GM18868 (cell line): ENCODE measurements around the gene MSTO1.
A peak's percentile ranks its signal among the peaks of the same experiment; 100 is the strongest.
"Not testable (repeated sequence)": the region's sequence is repeated elsewhere in the genome, so short reads cannot be mapped to it uniquely, and the experiment has no call there.

Experiments used
- ATAC-seq: cut with Tn5 transposase; IDR thresholded peaks from one replicate; pipeline ENCODE4 v1.9.1; 2021; ENCODE audit warnings: mild to moderate bottlenecking, moderate library complexity; ENCODE audit not compliant: unreplicated experiment

MSTO1 gene

DNA sequence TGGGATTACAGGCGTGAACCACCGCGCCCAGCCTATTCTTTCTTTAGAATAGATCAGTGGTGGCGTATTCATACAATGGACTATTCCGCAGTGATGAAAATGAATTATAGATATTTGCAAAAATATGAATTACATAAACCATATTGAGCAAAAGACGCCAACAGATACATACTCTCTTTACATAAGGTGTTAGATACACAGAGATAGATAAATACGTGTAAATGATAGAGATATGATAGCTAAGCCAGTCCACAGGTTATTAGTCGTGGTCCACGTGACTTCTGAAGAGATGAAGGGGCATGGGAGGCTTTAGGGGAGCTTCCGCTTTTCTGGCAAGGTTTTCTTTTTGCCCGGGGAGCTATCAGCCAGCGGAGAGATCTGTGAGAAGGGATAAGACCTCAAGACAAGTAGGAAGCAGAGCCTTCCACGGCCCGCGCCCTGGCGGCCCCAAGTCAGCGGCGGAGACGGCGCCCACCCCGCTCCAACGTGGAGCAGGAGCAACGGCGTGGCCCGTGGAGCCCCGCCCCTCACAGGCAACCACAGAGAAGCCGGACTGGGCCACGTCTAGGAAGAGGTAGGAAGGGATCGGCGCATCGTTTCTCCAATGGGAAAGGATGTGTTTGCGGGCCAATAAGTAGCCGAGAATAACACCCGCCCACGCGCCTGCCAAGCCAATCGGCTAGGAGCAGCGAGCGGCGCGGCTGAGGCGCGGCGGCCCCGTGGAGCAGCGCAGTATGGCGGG lies at the start of gene MSTO1:
Gene MSTO1, plus strand, starts transcription at position 704 of the 742 bp plus-strand sequence. Its CDS starts 31 bp downstream, at position 735.
- ATAC-seq = peak; percentile 92

DNA sequence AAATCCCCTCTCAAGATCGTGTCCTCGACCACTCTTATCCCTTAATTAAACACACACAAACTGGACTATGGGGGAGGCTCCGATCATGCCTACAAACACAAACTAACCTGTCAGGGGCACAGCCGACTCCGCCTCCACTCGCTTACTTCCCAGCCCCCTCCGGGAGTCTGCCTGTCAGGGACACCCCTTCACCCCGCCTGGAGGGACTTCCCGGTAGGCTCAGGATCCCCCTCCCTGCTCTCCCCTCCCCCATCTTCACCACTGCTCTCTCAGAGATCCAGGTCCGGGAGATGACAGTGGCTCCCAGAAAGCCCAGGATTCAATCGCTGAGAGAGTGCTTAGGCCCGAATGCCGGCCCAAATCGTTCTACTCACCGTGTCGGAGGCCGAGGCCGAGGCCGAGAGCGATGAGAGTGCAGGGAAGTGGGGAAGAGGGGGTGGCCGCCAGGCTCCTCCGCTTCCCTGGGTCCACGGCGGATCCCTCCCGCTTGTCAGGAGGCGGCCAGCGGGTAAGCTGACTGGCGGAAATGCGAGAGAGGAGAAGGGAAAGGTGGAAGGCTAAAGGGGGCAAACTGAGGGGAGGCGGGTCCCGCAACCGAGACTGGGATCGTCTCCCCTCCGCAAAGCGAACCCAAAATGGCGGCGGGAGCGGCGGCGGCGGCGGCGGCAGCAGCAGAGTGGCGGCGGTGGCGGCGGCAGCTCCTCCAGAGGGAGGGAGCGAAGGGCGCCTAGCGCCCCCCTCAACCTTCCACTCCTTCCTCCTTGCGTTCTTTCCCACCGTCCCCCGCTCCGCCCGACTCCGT lies 48.0 kb upstream of the MSTO1 start:
- ATAC-seq = peak; percentile 26

DNA sequence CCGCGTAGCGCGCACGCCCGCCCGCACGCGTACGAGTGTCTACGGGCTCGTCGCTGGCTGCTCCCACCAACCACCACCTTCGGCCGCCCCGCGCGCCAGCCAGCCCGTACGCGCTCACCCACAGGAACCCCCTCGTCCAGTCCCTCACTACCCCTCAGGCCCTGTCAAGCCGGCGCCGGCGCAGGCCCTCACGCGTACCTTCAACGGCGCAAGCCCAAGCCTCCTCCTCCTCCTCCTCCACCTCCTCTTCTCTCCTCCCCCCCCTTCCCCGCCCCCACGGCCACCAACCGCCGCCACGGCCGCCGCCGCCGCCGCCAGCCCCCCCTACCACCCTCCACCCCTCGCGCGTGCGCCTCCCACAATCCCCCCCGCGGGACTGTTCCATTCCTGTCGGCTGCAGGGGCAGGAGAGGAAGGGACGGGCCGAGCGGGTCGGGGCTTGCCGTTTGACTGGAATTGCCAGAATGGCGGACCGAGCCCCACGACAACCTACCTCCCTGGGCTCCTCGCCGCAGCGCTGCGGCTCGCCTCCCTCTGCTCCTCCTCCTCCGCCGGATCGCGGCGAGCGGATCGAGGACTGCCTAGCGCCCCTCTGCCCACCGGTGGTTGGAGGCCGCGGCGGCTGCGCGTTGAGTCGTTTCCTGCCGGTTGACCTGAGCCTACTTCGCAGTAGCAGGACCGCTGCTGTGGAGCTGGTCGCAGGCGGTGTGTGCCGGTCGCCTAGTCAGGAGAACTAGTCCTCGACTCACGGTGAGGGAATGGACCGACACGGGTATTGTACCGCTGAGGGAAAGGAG lies 47.2 kb upstream of the MSTO1 start, which contains the start of gene ASH1L:
Gene ASH1L, minus strand, starts transcription at position 223 of the 796 bp plus-strand sequence. CDS start 41,284 bp downstream, outside the sequence.
- ATAC-seq = peak; percentile 76

DNA sequence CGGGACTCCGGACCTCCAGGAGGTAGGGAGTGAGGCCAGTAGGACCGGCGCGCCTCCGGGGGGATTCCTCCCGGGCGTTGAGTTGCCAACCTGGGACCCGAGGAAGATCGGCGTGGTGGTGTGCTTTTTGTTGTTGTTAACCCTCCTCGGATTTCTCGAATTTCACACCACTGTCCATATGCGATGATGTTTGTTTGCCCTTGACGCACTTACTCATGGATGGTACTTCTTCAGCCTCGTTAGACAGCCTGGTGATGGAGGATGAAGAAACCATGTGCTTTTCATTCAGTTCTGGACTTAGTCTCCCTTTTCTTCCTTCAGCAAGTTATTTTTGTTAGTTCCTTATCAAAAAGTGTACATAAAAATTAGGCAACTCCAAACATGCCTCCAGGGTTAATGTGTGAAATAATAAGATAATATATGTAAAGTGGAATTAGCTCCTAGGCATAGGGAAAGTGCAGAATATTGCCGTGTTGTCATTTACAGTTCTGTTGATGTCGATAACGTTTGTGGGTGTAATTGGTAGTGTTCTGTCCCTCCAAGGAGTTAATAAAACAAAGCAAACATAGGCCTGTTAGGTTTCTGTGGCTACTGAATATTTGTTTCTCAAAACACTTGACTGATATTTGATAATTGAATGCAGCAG lies 46.5 kb upstream of the MSTO1 start:
- not testable (repeated sequence) for ATAC-seq

DNA sequence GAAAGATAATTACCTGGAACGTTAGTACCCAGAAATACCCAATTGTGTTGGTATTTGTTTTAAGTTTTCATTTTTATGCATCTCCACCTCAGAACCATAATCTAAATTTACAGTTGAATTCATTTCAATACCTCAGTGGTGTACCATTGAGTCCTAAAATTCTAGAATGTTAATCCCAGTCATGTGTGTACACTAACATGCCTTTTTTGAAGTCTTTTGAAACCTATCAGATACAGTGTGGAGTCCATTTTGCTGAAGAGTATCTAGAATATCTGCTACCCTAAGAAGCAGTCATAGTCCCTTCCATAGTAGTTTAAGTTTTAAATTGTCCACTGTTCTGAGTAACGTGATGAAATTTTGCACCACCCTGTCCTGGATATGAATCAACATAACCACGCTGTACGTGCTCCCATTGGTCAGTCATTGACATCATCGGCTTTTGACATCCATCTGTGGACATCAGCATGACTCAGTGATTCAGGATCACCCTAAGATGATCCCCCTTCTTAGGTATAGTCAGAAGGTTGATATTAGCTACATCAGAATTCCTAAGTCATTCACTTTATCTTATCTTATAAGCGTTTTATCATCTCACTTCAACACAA lies 39.9 kb upstream of the MSTO1 start:
- no peak for ATAC-seq

DNA sequence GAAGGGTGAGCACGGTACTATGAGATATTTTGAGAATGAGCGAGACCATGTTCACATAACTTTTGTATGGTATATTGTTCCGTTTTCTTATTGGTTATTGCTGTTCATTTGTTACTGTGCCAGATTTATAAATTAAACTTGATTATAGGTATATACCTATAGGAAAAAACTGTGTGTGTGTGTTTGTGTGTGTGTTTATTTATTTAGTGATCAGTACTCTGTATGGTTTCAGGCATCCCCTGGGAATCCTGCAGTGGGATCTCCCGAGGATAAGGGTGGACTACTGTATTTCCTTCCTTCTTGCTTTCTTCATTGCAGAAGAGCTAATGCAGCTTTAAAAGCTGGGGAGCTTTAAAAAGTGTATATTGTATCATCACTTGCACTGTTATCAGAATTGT lies 39.4 kb upstream of the MSTO1 start:
- ATAC-seq = no peak

DNA sequence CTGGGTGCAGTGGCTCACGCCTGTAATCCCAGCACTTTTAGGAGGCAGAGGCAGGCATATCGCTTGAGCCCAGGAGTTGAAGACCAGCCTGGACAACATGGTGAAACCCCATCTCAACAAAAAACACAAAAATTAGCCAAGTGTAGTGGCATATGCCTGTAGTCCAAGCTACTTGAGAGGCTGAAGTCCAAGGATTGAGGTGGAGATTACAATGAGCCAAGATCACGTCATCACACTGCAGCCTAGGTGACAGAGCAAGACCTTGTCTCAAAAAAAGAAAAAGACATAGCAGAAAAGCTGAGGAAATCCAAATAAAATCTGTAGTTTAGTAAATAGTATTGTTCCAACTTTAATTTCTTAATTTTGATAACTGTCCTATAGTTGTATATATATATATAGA lies 35.9 kb upstream of the MSTO1 start:
- no peak for ATAC-seq

DNA sequence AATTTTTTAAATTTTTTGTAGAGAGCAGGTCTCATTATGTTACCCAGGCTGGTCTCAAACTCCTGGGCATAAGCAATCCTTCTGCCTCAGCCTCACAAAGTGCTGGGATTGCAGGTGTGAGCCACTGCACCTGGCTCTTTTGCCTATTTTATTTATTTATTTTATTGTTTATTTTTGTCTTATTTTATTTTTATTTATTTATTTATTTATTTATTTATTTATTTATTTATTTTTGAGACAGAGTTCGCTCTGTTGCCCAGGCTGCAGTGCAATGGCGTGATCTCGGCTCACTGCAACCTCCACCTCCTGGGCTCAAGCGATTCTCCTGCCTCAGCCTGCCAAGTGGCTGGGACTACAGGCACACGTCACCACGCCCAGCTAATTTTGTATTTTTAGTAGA lies 34.4 kb upstream of the MSTO1 start:
- ATAC-seq = not testable (repeated sequence)

DNA sequence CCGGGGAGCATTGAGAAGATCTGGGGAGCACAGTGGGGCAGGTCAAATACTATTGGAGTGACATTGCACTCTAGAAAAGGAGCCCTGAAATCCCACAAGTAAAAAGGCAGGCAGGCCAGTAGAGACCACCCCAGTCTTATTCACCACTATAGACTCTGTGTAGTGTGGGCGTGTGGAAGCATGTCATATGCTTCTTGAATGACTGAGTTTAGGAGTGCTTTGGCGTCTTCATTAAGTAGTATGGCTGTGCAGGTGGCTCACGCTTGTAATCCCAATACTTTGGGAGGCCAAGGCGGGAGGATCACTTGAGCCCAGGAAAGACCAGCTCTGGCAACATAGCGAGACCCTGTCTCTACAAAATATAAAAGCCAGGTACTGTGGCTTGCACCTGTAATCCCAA lies 26.2 kb upstream of the MSTO1 start:
- ATAC-seq = not testable (repeated sequence)

DNA sequence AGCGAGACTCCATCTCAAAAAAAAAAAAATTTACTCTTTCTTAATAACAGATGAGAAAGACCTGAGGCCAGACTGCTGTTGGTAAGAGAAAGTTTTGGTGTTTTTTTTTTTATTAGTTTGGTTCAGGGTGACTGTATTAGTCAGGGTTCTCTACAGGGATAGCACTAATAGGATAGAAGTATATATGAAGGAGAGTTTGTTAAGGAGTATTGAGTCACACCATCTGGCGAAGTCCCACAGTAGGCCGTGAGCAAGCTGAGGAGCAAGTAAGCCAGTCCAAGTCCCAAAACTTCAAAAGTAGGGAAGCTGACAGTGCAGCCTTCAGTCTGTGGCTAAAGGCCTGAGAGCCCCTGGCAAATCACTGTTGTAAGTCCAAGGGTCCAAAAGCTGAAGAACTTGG lies 20.7 kb upstream of the MSTO1 start:
- ATAC-seq = not testable (repeated sequence)

DNA sequence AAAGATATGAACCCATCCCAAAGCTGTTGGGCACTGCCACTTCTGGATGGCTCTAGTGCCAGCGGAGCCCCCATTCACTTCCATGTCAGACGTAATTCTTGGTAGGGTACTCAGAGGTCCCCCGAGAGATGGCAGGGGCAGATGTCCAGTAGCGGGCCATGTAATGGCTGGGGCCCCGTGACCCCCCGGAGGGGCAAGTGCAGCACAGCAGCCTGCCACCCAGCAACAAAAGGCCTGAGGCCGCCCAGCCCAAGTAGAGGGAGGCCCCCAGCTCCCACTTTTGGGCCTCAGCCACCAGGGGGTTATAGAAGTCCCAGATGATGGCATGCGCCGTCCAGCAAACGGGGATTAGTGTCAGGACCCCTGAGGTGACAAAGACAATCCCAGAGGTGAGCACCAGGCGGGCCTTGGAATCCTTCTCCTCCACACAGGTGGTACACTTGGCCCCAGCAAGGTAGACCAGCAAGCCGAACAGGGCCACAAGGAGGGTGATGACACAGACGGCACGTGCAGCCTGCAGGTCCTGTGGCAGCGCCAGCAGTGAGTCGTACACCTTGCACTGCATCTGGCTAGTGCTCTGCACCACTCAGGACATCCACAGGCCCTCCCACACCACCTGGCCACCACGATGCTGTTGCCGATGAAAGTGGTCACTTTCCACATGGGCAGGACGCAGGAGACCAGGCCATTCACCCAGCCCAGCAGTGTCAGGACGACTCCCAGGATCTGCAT lies 19.3 kb upstream of the MSTO1 start:
- not testable (repeated sequence) for ATAC-seq

DNA sequence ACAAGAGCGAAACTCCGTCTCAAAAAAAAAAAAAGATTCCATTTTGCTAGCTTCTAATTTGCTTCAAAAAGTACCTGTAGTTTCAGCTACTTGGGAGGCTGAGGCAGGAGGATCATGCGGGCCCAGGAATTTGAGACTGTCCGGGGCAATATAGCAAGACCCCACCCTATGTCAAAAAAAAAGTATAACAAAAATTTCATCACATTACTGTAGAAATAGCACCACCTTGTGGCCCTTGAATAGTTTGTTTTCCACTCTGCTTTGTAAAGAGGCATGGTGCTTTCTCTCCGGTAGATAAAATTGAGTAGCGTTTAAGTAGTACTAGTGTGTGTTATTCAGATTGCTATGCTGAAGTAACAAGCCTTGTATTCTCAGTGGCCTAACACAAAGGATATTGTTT lies 18.2 kb upstream of the MSTO1 start:
- ATAC-seq = no peak

DNA sequence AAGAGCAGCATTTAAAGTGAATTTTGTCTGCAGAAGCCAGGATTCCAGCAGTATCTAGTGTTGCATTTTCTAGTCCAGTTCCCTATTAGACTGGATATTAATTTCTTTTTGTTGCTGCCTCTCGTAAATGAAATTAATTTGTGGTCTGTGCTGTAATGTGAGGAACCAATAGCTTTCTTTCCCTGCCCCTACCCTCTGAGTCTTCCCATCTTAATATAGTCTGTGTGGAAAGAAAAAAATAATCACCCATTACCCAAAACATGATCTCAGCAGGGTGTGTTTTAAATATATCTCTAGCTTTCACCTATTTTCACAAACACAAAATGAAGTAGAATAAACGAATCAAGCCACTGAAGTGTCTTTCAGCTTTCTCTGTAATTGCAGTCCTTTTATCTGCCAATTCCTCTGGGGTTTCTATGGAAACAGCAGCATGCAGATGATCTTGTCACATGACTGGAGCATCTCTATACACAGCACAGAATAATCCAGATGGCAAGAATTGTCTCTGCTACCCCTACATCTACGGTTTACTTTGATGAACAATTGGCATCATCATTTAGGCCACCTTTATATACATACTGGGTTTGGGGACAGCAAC lies 14.0 kb upstream of the MSTO1 start:
- not testable (repeated sequence) for ATAC-seq

DNA sequence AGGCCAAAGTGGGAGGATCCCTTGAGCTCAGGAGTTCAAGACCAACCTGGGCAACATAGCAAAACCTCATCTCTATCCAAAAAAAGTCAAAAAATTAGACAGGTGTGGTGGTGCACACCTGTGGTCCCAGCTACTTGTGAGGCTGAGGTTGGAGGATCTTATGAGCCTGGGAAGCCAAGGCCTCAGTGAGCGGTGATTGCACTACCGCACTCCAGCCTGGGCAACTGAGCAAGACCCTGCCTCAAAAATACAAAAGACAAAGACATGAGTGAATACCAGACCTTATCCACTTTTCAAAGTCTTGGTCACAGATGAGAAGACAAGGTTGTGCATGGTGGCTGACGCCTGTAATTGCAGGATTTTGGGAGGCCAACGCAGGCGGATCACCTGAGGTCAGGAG lies 13.2 kb upstream of the MSTO1 start:
- ATAC-seq = no peak

DNA sequence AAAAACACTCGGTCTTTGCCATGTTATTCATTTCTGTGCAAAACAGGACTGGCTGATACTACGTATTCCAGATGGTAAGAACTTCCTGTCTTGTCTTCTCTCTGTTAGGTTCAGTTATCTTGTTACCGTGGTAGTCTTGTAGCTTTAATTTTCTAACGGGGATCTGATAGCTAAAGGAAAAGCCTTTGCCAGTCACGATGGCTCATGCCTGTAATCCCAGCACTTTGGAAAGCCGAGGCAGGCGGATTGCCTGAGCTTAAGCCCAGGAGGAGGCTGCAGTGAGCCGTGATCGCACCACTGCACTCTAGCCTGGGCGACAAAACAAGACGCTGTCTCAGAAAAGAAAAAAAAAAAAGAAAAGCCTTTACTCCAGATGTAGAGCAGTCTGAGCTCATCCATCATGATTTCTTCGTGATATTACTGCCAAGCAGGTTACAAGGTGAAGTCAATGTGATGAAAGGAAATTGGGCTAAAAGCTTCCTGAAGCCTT lies 11.1 kb upstream of the MSTO1 start:
- no peak for ATAC-seq

DNA sequence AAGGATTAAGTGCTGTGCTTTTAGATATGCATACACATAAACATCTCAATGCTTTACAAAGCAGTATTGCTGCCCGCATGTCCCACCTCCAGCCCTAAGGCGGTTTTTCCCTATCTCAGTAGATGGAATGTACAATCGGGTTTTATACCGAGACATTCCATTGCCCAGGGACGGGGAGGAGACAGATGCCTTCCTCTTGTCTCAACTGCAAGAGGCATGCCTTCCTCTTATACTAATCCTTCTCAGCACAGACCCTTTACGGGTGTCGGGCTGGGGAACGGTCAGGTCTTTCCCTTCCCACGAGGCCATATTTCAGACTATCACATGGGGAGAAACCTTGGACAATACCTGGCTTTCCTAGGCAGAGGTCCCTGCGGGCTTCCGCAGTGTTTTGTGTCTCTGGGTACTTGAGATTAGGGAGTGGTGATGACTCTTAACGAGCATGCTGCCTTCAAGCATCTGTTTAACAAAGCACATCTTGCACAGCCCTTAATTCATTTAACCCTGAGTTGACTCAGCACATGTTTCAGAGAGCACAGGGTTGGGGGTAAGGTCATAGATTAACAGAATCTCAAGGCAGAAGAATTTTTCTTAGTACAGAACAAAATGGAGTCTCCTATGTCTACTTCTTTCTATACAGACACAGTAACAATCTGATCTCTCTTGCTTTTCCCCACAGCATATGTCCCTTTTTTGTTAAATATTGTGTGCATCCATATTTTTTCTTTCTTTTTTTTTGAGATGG lies 10.0 kb upstream of the MSTO1 start:
- ATAC-seq = not testable (repeated sequence)

DNA sequence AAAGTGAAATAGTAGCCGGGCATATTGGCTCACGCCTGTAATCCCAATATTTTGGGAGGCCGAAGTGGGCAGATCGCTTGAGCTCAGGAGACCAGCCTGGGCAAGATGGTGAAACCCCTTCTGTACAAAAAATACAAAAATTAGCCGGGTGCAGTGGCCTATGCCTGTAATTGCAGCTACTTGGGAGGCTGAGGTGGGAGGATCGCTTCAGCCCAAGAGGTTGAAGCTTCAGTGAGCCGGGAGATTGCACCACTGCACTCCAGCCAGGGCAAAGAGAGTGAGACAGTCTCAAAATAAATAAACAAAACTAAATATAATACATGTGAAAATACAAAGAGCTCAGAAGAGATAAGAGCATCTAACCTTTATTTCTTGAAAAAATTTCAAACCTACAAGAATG lies 2.3 kb upstream of the MSTO1 start:
- no peak for ATAC-seq

DNA sequence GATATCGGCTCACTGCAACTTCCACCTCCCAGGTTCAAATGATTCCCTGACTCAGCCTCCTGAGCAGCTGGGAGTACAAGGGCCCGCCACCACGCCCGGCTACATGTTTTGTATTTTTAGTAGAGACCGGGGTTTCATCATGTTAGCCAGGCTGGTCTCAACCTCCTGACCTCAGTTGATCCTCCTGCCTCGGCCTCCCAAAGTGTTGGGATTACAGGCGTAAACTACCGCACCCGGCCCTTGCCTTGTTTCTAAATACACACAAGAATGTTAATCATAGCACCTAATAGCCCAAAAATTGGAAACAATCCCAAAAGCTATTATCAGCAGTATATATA lies 1.2 kb upstream of the MSTO1 start:
- ATAC-seq = no peak

DNA sequence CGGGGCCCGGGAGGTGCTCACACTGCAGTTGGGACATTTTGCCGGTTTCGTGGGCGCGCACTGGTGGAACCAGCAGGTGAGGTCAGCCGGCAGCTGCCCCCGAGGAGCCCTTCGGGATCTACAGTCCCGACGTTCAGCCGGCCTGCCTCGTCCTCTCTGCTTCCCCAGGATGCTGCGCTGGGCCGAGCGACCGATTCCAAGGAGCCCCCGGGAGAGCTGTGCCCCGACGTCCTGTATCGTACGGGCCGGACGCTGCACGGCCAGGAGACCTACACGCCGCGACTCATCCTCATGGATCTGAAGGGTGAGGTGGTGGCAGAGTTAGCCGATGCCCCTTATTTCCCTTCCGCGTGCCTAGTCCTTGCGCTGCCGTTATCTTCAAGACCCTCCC lies 234 bp downstream of the MSTO1 start:
- peak; percentile 5 for ATAC-seq
